Fibroblast of villous mesenchyme (primary cell): ENCODE results near the gene PRPF18. TPM values are rescaled to one million over a fixed set of nuclear protein-coding genes. Genes with fewer than 3 reads are reported as not detected.

Experiments used
- DNase-seq: peaks from one replicate; pipeline ENCODE4 v3.0.0-alpha.2; 2010; ENCODE audit warnings: low read depth
- H3K4me3 ChIP-seq: 2 replicates; pipeline ENCODE4 v1.5.1; 2011; ENCODE audit warnings: low read depth, mild to moderate bottlenecking, low read length
- CTCF ChIP-seq: IDR thresholded peaks from 2 replicates; pipeline ENCODE4 v1.5.1; 2012; ENCODE audit warnings: low read depth, mild to moderate bottlenecking, low read length; ENCODE audit not compliant: insufficient read depth
- total RNA-seq: library from RNA; depleted of rRNA; stranded (reverse); fragments of >200 nt; gene quantifications from 2 replicates; pipeline ENCODE4 v1.2.3, GENCODE V29; 2012

PRPF18 gene
- total RNA-seq, 1 donor: 37.1 TPM

DNA sequence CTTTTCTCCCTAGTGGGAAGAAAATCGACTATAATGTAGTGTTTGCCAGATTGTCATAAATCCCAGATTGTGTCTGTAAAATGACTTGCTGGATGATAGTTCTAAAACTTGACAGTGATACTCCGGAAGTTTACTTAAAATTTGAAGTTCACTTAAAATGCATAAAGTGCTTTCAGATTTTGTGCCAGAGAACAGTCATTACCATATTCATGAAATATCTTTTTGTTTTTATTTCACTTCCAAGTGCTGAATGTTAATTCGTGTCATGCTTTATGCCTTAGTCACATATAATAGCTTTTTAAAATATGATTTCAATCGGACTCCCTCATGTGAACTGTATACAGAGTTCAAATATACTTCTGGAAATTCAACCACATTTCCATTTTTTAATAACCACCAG, 30.4 kb downstream of the PRPF18 start:
- peak; percentile 20 for DNase-seq
- no peak overlapping the region for H3K4me3 ChIP-seq
- no peak for TF ChIP-seq CTCF

DNA sequence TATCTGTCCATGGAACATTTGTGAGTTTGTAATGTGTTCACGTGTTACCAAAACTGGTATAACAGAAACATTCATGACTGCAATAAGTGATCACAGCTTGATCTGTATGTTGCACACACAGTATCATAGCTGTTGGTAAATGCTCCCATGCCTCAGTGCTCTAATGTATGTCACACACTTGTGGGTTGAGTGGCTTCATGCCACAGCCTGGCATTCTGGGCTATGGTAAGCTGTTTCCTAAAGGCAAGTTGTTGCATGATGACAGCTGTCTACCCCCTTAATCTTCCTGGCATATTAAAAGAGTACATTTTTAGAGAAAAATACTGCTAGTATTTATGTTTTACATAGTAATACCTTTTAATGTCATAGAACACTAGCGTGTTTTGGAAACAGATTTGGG, 35.2 kb downstream of the PRPF18 start:
- no peak for TF ChIP-seq CTCF
- no peak for DNase-seq
- H3K4me3 ChIP-seq: no peak overlapping the region

DNA sequence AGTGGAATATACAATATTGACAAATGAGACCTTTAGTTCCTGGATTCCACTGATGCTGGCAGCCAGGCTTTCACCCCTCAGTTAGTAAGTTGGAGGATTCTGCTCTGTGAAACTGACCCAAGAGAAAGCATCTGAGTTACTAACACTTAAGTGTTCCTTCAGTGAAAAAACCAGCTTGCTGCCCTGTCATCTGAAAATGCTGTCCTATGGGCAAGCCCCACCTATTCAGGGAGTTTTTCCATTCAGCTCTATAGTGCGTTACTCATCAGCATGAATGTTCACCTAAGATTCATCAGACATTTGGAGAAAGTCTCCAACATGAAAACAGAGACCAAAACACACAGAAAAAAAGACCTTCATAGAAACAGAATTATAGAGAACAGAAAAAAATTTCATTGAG, 37.9 kb downstream of the PRPF18 start:
- no peak for TF ChIP-seq CTCF
- no peak for DNase-seq
- no peak overlapping the region for H3K4me3 ChIP-seq

- TF ChIP-seq CTCF: no peak
- no peak for DNase-seq
Observed at GRCh38 chr10:13627459-13628310, 40.9 kb downstream of the PRPF18 start.

GRCh38 chr10:13628661-13629060, 41.9 kb downstream of the PRPF18 start:
- no peak overlapping the region for H3K4me3 ChIP-seq
- TF ChIP-seq CTCF: no peak
- DNase-seq: no peak

More at GRCh38 chr10:13627459-13628310, 40.9 kb downstream of the PRPF18 start:
- no peak overlapping the region for H3K4me3 ChIP-seq

GRCh38 chr10:13629116-13629515, 42.4 kb downstream of the PRPF18 start:
- no peak for TF ChIP-seq CTCF
- DNase-seq: peak; percentile 56
- H3K4me3 ChIP-seq: no peak overlapping the region
